ENCODE results near the gene ABHD17A.

DNA sequence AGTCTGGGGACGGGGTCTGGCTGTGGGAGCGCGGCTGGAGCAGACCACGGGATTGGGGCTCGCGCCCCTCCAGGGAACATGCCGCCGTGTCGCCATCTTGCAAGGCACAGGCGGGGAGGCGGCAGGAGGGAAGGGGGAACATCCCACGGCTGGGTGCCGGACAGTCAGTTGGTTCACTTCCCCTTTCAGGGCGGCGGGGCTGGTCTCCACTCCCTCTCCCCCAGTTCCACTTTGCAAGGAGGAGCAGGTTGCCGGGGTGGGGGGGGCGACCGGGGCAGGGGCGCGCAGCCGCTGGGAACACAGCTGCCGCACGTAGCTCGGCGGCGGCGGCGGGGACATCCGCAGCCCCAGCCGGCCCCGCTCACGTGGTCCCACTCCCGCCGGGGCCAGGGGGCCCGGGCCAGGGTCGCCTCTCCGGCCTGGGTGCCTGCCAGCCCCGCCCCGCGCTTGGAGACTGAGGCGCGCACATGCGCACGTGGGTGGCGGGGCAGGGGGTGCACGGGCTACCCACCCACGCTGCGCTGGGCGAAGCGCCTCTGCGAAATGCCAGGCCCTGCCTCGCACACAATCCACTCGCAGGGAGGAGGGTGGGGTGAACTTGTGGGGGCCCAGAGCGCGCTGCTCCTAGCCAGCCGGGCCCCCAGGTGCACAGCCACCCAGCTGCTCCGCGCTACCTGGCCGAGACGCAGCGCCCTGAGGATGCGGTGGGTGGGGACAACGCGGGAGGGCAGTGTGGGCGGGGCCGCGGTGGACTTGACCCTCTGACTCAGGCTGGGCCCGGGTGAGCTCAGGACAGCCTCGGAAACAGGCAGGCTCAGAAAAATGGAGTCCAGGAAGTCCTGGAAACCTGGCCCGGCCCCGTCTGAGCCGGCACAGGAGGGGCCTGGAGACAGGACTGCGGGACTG, 28.3 kb downstream of the ABHD17A start:
- no peak for TF ChIP-seq EZH2 (IDR thresholded peaks at IDR 0.05)
- no peak for TF ChIP-seq EZH2phosphoT487 (IDR thresholded peaks at IDR 0.05)

All from neural progenitor cell (in vitro differentiated cells).